Coronary artery (tissue), 2 donors: ENCODE results near the gene BNC2.

Source experiments
- DNase-seq: peaks from one replicate; pipeline ENCODE4 v3.0.0-alpha.2; 2017; ENCODE audit warnings: low spot score
- H3K27ac ChIP-seq, 2 donors: fragments of 200-600 bp; sonication (generic); one replicate each; pipeline ENCODE4 v1.5.1; 2016 to 2019
- H3K4me3 ChIP-seq: fragments of 200-600 bp; sonication (generic); 2 replicates; pipeline ENCODE4 v1.5.1; 2016; ENCODE audit warnings: mild to moderate bottlenecking, moderate library complexity
- TF ChIP-seq, protein P1 (sequence below): fragments of 200-600 bp; sonication (generic); IDR thresholded peaks from one replicate; pipeline ENCODE4 v1.5.1; 2019; ENCODE audit warnings: antibody characterized with exemption

BNC2 gene

GRCh38 chr9:16690205-16690604 lies 180.3 kb downstream of the BNC2 start:
- TF ChIP-seq, protein P1, sequence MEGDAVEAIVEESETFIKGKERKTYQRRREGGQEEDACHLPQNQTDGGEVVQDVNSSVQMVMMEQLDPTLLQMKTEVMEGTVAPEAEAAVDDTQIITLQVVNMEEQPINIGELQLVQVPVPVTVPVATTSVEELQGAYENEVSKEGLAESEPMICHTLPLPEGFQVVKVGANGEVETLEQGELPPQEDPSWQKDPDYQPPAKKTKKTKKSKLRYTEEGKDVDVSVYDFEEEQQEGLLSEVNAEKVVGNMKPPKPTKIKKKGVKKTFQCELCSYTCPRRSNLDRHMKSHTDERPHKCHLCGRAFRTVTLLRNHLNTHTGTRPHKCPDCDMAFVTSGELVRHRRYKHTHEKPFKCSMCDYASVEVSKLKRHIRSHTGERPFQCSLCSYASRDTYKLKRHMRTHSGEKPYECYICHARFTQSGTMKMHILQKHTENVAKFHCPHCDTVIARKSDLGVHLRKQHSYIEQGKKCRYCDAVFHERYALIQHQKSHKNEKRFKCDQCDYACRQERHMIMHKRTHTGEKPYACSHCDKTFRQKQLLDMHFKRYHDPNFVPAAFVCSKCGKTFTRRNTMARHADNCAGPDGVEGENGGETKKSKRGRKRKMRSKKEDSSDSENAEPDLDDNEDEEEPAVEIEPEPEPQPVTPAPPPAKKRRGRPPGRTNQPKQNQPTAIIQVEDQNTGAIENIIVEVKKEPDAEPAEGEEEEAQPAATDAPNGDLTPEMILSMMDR: no peak
- Histone ChIP-seq H3K27ac (no peak overlapping the region), H3K4me3 (no peak overlapping the region)
- no peak for DNase-seq

- no peak for DNase-seq
- Histone ChIP-seq H3K4me3 (no peak overlapping the region), H3K27ac (no peak overlapping the region)
- TF ChIP-seq, protein P1: no peak
Measured at GRCh38 chr9:16689351-16689938, 181.0 kb downstream of the BNC2 start.

- TF ChIP-seq, protein P1: no peak
- no peak overlapping the region for H3K27ac ChIP-seq
- no peak overlapping the region for H3K4me3 ChIP-seq
- no peak for DNase-seq
Measured at GRCh38 chr9:16688814-16689213, 181.7 kb downstream of the BNC2 start.

- Histone ChIP-seq H3K4me3 (no peak overlapping the region), H3K27ac (no peak overlapping the region)
- TF ChIP-seq, protein P1: no peak
- DNase-seq: no peak
Measured at GRCh38 chr9:16687678-16688369, 182.6 kb downstream of the BNC2 start.

- TF ChIP-seq, protein P1: no peak
Measured at GRCh38 chr9:16683326-16683725, 187.1 kb downstream of the BNC2 start.

GRCh38 chr9:16682273-16682672 lies 188.2 kb downstream of the BNC2 start:
- no peak overlapping the region for H3K27ac ChIP-seq
- no peak overlapping the region for H3K4me3 ChIP-seq
- no peak for DNase-seq
- TF ChIP-seq, protein P1: no peak

More at GRCh38 chr9:16683326-16683725, 187.1 kb downstream of the BNC2 start:
- Histone ChIP-seq H3K27ac (no peak overlapping the region), H3K4me3 (no peak overlapping the region)
- no peak for DNase-seq

DNA sequence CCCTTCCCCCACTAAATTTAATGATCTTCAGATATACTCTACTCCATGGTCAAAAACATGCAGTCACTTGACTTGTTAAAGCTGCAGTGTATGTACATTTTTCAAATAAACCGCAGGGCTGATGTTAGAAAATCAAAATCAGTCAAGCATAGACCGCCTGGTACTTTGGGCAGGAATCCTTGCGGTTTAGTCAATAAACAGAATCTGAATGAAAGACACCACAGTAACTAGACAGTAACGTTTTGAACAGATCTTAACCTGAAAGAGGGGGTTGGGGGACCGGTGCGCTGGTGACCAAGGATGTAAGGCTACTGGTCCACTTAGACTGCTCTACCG lies 188.8 kb downstream of the BNC2 start:
- no peak overlapping the region for H3K4me3 ChIP-seq
- H3K27ac ChIP-seq: no peak overlapping the region
- TF ChIP-seq, protein P1: no peak
- no peak for DNase-seq
